HL-60/S4 (cell line): ENCODE results near the gene CFL2.
"Not testable (repeated sequence)": the region's sequence is repeated elsewhere in the genome, so short reads cannot be mapped to it uniquely, and the experiment has no call there.

Experiments
- in situ Hi-C: fragments of 300-500 bp; cut with MboI; formaldehyde crosslinking; loops from 2 replicates; pipeline ENCODE4 v1.14.3; 2022; ENCODE audit warnings: low sequenced_read_pairs

The CFL2 gene

DNA sequence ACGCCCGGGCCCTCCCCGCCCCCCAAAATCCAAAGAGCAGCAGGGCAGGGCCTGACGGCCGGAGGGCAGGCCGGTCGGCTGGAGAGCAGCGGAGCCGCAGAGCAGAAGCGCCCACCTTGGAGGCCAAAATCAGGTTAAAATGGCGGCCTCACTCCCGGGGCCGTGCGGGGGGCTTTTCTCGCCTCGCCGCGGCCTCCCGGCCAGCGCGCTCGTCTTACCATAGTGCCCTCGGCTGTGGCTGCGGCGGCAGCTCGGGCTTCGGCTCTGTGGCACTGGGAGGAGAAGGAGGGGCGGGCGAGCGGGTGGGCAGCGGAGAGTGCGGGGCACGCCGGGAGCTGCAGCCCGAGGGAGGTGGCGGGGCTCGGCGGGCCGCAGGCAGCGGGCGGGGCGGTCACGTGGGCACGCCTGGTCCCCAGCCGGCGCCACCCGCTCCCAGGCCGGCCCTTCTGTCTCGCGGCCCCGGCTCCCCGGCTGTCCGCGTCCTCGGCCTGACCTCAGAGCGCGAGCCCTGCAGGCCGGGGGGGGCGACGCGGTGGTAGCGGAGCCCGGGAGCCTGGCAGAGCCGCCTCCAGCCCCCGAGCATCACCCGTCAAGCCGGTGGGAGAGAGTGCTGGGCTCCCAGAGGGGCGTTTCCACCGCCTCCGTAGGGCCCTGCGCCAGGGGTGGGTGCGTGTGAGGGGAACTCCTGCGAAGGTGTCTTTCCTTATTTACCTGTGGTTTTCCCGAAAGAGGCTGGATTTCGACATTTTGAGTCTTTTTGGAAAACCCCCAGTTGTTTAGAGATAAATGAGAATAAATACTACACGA, at the start of gene CFL2:
Gene CFL2 (minus strand): TSS at position 274 of the 807 bp plus-strand sequence. CDS start 53 bp downstream, at position 221.
- in situ Hi-C loops, result no loop called here

DNA sequence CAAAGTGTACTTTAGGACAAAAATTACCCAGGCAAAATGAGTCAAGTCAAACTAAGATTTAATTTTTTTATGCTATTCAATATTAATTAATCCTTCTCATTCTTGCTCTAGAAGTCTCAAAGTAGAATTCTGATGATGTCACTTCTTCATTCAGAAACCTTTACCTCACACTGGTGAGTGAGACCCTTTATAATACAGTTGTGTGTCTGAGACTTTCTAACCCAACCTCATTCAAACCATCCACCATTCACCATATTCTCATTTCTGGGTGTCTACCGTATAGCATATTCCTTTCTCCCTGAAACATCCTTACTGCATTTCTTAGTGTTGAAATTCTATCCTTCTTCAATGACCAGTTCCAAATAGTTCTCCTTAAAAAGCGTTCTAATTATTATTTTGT, 40.8 kb upstream of the CFL2 start:
- in situ Hi-C loops, result no loop called here

DNA sequence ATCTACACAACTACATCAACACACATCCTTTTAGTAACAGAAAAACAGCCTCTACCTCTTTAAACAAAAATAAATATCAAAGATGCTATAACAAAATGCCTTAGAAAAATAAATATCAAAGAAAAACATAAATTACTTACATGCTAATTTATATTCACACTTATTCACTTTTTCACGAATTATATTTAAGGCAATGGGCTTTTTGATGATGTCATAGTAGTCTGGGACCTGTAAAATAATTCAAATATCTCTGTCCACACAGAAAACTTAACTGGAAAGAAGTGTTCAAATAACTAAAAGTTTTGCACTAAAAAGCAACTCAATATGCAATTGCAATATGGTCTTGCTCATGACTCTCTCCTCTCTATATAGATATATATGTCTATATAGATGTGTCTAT, 40.3 kb upstream of the CFL2 start:
- in situ Hi-C loops, result no loop called here

- in situ Hi-C loops, result no loop called here
Observed at GRCh38 chr14:34750670-34751069, 36.3 kb upstream of the CFL2 start.

GRCh38 chr14:34750233-34750632, 35.8 kb upstream of the CFL2 start:
- in situ Hi-C loops, result no loop called here

DNA sequence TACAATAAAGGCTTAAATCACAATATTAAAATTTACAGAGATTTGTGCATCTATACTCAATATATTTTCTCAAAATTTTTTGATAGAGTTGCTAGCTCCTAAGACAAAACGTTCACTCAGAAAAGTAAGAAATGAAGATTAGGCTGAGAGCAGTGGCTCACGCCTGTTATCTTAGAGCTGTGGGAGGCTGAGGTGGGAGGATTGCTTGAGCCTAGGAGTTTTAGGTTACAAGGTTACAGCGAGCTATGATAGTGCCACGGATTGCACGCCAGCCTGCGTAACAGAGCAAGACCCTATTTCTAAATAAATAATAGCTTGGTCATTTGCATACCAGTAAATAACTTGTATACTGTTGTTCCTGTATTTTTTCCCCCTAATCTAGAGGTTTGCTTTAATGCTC, 35.0 kb upstream of the CFL2 start:
- in situ Hi-C loops, result no loop called here

- in situ Hi-C loops, result no loop called here
Observed at GRCh38 chr14:34742270-34743115, 28.1 kb upstream of the CFL2 start.

DNA sequence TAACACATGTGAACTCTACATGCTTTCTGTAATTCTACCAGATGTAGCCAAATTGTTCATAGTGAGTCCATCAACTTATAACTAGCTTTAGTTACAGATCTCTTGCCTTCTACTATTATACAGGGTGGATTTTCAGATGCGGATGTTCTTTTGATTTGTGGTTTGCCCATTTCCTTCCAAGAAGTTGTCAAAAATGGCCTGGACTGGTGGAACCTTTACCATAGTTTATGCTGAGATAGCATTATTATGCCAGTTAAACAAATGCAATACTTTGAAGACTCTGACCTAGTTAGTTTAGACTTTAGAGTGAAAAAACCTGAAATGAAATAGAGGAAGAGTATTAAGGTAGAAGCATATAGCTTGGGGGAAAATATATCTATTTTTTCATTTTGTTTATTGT, 27.4 kb upstream of the CFL2 start:
- in situ Hi-C loops, result no loop called here

- in situ Hi-C loops, result not testable (repeated sequence)
Observed at GRCh38 chr14:34740139-34740538, 25.7 kb upstream of the CFL2 start.

GRCh38 chr14:34737079-34737478, 22.7 kb upstream of the CFL2 start:
- in situ Hi-C loops, result not testable (repeated sequence)

- in situ Hi-C loops, result no loop called here
Observed at GRCh38 chr14:34733245-34733644, 18.9 kb upstream of the CFL2 start.

- in situ Hi-C loops, result no loop called here
Observed at GRCh38 chr14:34732802-34733201, 18.4 kb upstream of the CFL2 start.

- in situ Hi-C loops, result no loop called here
Observed at GRCh38 chr14:34723867-34724266, 9.5 kb upstream of the CFL2 start.

GRCh38 chr14:34722723-34723545, 8.5 kb upstream of the CFL2 start:
- in situ Hi-C loops, result no loop called here

DNA sequence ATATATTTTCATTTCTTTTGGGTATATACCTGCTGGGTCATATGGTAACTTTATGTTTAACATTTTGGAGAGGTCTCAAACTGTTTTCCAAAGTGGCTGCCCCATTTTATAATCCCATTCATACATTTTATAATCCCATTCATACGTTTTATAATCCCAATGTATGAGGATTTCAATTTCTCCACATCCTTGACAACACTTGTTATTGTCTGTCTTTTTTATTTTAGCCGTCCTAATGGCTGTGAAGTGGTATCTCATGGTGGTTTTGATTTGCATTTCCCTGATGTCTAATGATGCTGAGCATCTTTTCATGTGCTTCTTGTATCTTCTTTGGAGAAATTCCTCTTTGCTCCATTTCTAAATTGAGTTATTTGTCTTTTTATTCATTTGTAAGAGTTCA, 6.7 kb upstream of the CFL2 start:
- in situ Hi-C loops, result no loop called here

DNA sequence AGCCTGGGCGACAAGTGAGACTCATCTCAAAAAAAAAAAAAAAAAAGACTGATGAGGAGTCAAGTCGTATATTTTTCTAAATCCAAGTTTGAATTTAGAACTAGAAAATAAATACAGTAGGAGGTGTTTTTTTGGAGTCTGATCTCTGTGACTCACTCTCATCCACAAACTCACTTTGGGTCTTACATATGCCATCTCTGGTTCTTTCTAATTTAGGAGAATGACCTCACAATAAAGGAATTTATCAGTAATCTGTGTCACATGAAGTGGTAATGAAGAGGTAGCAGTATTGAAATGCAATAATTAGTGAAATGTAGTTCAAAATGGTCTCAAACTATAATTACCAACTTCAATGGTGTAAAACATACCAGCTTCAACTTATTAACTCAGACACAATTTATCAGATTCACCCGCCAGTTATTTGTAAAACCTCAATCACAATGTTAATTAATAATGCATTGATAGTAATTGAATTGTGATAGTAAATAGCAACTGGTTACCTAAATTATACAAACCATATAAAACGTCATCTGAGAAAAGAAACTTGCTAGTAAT, 4.4 kb upstream of the CFL2 start:
- in situ Hi-C loops, result no loop called here

- in situ Hi-C loops, result no loop called here
Observed at GRCh38 chr14:34715127-34715863, 902 bp upstream of the CFL2 start.

DNA sequence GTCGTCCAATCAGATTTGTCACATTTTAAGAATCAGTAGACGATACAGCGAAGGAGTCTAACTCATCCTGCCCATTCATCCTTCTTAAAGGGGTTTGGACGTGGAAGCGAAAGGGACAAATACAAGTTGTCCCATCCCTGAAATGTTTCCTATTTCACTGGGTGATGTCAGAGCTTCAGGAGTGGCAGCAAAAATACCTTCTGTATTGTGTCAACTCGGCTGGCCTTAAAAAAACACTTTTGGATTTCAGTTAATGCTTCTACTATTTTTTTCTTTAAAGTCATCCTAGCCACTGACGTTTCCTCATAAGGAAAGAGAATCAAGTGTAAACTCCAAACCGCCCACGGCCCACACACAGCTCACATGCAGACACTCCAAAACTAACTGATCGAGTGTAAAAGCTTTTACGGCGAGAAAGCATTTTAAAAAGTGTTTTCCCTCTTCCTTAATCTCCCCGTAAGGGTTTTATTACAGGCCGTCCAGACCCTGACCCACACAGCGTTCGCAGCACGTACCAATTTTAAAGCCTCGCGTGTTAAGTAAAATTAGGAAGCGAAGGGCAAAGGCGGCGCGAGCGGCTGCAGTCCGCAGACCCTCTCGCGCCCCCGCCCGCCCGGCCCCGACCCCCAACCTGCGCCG, 593 bp downstream of the CFL2 start:
- in situ Hi-C loops, result no loop called here

DNA sequence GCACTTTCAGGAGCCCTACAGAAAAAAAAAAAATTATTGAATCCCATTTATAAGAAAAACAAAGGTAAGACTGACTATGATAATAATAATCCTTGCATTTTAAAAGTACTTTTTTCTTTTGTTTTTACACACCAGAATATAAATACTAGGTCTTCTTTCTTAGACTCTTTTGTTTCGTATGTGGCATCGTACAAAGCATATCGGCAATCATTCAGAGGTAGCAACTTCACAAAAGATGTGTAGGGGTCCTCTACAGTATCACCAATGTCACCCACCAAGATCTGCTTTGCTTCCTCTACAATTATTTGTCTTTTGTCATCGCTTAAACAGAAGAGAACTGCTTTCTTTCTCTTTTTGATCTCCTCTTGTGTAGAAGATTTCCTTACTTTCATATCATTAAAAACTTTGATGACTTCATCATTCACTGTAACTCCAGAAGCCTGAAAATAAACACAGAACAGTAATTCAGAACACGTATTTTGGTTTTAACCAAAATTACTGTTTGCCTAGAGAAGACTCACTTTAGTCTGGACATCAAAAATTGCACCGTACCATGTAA, 1.2 kb downstream of the CFL2 start:
- in situ Hi-C loops, result no loop called here
